Ectodermal cell (in vitro differentiated cells): ENCODE data around the gene CEP135.

Source experiments
- H3K27ac ChIP-seq: 2 replicates; pipeline ENCODE4 v1.7.0; 2013; ENCODE audit warnings: mild to moderate bottlenecking, low read depth, low read length; ENCODE audit not compliant: insufficient read depth, poor library complexity, severe bottlenecking
- H3K27me3 ChIP-seq: 2 replicates; pipeline ENCODE4 v1.7.0; 2013; ENCODE audit warnings: mild to moderate bottlenecking, low read length; ENCODE audit not compliant: insufficient read depth, control insufficient read depth, poor library complexity, severe bottlenecking
- H3K36me3 ChIP-seq: one replicate; pipeline ENCODE4 v1.7.0; 2013; ENCODE audit warnings: low read length; ENCODE audit not compliant: control insufficient read depth, insufficient read depth
- H3K4me1 ChIP-seq: one replicate; pipeline ENCODE4 v1.7.0; 2013; ENCODE audit warnings: low read length; ENCODE audit not compliant: control insufficient read depth, insufficient read depth
- H3K4me3 ChIP-seq: 2 replicates; pipeline ENCODE4 v1.7.0; 2013; ENCODE audit warnings: low read depth, low read length, control low read depth; ENCODE audit not compliant: insufficient read depth
- H3K9me3 ChIP-seq: 2 replicates; pipeline ENCODE4 v1.7.0; 2013; ENCODE audit warnings: mild to moderate bottlenecking, low read length, moderate library complexity; ENCODE audit not compliant: control insufficient read depth
- WGBS, 2 experiments: methylation state at CpG; one replicate each; pipeline ENCODE4 v1.1.7; 2013; ENCODE audit warnings: missing lambda C conversion rate in 2 of 2; 5-methylcytosine and 5-hydroxymethylcytosine counted together

The CEP135 gene

DNA sequence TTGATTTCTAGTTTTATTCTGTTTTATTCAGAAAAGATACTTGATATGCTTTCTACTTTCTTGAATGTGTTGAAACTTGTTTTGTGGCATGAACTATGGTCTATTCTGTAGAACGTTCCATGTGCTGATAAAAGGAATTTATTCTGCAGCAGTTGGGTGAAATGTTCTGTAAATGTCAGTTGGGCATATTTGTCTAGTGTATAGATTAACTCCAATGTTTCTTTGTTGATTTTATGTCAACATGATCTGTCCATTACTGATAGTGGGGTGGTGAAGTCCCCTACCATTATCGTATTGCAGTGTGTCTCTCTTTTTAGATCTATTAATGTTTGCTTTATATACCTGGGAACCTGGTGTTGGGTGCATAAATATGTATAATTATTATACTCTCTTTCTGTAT lies 55.5 kb downstream of the CEP135 start:
- 96 to 98% methylated on average over 2 of the region's 2 CpGs for WGBS, 2 experiments
- Histone ChIP-seq H3K4me1 (no peaks in the 10 kb centered on the region), H3K27me3 (no peaks in the 10 kb centered on the region), H3K4me3 (no peak overlapping the region), H3K9me3 (no peaks in the 10 kb centered on the region), H3K27ac (no peak overlapping the region), H3K36me3 (peaks cover 9% of the 10 kb centered on the region)

DNA sequence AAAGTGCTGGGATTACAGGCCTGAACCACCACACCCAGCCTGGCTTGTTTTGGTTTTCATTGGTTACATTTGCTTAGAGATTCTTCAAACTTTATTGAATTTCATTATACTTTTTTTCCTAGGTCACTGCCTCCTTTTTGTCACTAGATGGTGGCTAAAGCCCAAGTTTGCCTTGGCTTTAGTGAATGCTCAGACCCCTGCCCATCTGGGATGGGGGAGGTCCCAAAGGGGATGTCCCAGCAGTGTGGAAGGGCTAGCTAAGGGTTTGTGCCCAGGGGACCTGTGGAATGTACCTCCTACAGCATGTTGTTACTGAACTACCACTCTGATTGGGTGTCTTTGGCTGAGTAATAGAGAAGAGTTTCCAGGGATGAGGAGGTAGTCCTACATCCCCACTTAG lies 58.4 kb downstream of the CEP135 start:
- Histone ChIP-seq H3K27ac (no peak overlapping the region), H3K9me3 (no peaks in the 10 kb centered on the region), H3K36me3 (peaks cover 6% of the 10 kb centered on the region)

DNA sequence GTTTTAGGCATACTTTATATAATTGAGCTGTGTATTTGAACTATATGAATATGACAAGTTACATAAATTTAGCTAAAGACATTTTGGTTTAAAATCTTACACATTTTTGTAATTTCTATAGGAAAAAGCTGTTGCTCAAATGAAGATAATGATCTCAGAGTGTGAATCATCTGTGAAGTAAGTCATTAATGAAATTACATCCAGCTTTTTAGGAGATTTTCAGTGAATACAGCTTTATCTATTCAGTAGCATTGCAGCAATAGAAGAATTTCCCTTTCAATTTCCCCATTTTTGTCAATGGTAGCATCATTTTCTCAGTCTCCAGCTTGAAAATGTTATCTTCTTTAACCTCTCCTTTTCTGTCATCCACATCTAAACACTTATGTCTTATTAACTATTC lies 59.5 kb downstream of the CEP135 start:
- Histone ChIP-seq H3K4me1 (no peaks in the 10 kb centered on the region), H3K4me3 (no peak overlapping the region), H3K27me3 (no peaks in the 10 kb centered on the region), H3K36me3 (peaks cover 14% of the 10 kb centered on the region), H3K27ac (no peak overlapping the region), H3K9me3 (no peaks in the 10 kb centered on the region)

More for the DNA sequence above, 58.4 kb downstream of the CEP135 start:
- no peak overlapping the region for H3K4me3 ChIP-seq
- H3K27me3 ChIP-seq: no peaks in the 10 kb centered on the region
- H3K4me1 ChIP-seq: no peaks in the 10 kb centered on the region

- Histone ChIP-seq H3K27me3 (no peaks in the 10 kb centered on the region), H3K36me3 (peaks cover 24% of the 10 kb centered on the region), H3K27ac (no peak overlapping the region), H3K4me3 (no peak overlapping the region), H3K4me1 (no peaks in the 10 kb centered on the region), H3K9me3 (no peaks in the 10 kb centered on the region)
Observed at GRCh38 chr4:56026596-56026995, 77.9 kb downstream of the CEP135 start.

DNA sequence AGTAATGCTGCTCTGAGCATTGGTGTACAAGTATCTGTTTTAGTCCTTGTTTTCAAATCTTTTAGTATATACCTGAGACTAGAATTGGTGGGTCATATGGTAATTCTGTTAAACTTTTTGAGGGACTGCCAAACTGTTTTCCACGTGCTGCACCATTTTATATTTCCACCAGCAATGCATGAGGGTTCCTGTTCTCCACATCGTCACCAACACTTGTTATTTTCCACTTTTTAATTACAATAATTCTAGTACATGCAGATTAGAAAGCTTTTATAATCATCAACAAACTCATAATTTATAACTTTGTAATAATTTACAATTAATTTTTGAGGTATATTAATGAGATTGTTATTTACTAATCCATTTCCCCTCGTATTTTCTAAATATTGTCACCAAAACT lies 79.4 kb downstream of the CEP135 start:
- Histone ChIP-seq H3K27ac (no peak overlapping the region), H3K9me3 (no peaks in the 10 kb centered on the region), H3K4me3 (no peak overlapping the region), H3K4me1 (no peaks in the 10 kb centered on the region), H3K27me3 (no peaks in the 10 kb centered on the region), H3K36me3 (peaks cover 24% of the 10 kb centered on the region)
- 100% methylated on average over 2 of the region's 3 CpGs for WGBS, 2 experiments

- Histone ChIP-seq H3K4me1 (peaks cover 4% of the 10 kb centered on the region), H3K9me3 (no peaks in the 10 kb centered on the region), H3K27me3 (no peaks in the 10 kb centered on the region), H3K36me3 (no peaks in the 10 kb centered on the region), H3K27ac (no peak overlapping the region), H3K4me3 (no peak overlapping the region)
- 91 to 94% methylated on average over 8 of the region's 8 CpGs for WGBS, 2 experiments
Observed at GRCh38 chr4:56038487-56039162, 89.9 kb downstream of the CEP135 start.

- Histone ChIP-seq H3K27ac (no peak overlapping the region), H3K27me3 (no peaks in the 10 kb centered on the region), H3K4me3 (no peak overlapping the region), H3K4me1 (peaks cover 4% of the 10 kb centered on the region), H3K9me3 (no peaks in the 10 kb centered on the region), H3K36me3 (no peaks in the 10 kb centered on the region)
- 48 to 50% methylated on average over 2 of the region's 2 CpGs for WGBS, 2 experiments
Observed at GRCh38 chr4:56040842-56041241, 92.1 kb downstream of the CEP135 start.

GRCh38 chr4:56042225-56042624 lies 93.5 kb downstream of the CEP135 start:
- Histone ChIP-seq H3K27me3 (no peaks in the 10 kb centered on the region), H3K4me3 (no peak overlapping the region), H3K27ac (no peak overlapping the region), H3K36me3 (no peaks in the 10 kb centered on the region), H3K9me3 (no peaks in the 10 kb centered on the region), H3K4me1 (peaks cover 4% of the 10 kb centered on the region)
- WGBS, 2 experiments: 91 to 98% methylated on average over 1 of the region's 1 CpG

DNA sequence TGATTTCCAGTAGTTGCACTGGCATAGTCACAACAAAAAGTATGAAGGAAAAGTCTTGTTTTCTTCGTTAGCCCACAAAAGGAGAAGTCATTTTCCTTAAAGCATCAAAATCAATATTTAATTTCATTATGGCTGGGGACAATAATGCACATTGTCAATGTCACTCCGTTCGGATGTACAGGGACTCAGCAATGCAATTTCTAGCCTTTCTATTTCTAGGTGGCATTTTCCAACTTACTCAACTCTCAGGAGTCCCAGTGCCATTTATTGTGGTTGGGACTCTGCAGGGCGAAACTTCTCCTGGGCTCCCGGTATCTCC lies 99.6 kb downstream of the CEP135 start:
- WGBS, 2 experiments: 15% methylated on average over 5 of the region's 5 CpGs
- Histone ChIP-seq H3K4me3 (peak overlapping the region; percentile 75), H3K27ac (no peak overlapping the region), H3K4me1 (no peaks in the 10 kb centered on the region), H3K27me3 (no peaks in the 10 kb centered on the region), H3K36me3 (no peaks in the 10 kb centered on the region), H3K9me3 (no peaks in the 10 kb centered on the region)

- Histone ChIP-seq H3K36me3 (no peaks in the 10 kb centered on the region), H3K4me3 (peak overlapping the region; percentile 75), H3K27me3 (no peaks in the 10 kb centered on the region), H3K27ac (peak overlapping the region; percentile 91), H3K9me3 (no peaks in the 10 kb centered on the region), H3K4me1 (no peaks in the 10 kb centered on the region)
- WGBS, 2 experiments: 0% methylated on average over 81 of the region's 81 CpGs
Observed at GRCh38 chr4:56048702-56049431, 100.1 kb downstream of the CEP135 start.
